Measurements from ENCODE around the gene SOX8.

DNA sequence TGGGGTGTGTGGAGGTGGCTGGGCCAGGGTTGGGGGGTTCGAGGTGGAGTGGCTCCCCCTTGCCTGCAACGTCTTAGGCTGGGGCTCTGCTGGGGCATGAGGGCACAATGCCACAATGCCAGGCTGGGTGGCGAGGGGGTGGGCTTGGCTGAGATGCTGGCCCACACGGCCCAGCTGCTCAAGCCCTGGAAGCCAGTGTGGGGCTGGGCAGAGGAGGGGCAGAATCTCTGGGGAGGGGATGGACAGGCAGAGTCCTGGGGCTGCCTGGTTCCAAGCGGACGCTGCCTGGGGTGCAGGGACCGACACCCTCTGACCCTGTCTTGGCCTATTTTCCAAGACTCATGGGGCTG, 53.5 kb downstream of the SOX8 start:
- TF ChIP-seq FOXA1 (IDR thresholded peaks at IDR 0.05) (no peak), HDGF (IDR thresholded peaks at IDR 0.05; ENCODE audit: borderline replicate concordance) (no peak), TARDBP (IDR thresholded peaks at IDR 0.05) (no peak), ARNT (IDR thresholded peaks at IDR 0.05) (no peak), BHLHE40 (IDR thresholded peaks at IDR 0.05; ENCODE audit: borderline replicate concordance) (no peak), CTBP1 (IDR thresholded peaks at IDR 0.05; ENCODE audit: borderline replicate concordance) (no peak), FOXM1 (IDR thresholded peaks at IDR 0.05; ENCODE audit: borderline replicate concordance) (no peak), LEF1 (IDR thresholded peaks at IDR 0.05; ENCODE audit: borderline replicate concordance) (no peak), SP1 (IDR thresholded peaks at IDR 0.05) (no peak), ELF4 (IDR thresholded peaks at IDR 0.05) (no peak), SUZ12 (IDR thresholded peaks at IDR 0.05) (no peak), NFRKB (IDR thresholded peaks at IDR 0.05) (no peak), L3MBTL2 (conservative IDR thresholded peaks at IDR 0.05) (no peak)
- TF ChIP-seq, protein P1, sequence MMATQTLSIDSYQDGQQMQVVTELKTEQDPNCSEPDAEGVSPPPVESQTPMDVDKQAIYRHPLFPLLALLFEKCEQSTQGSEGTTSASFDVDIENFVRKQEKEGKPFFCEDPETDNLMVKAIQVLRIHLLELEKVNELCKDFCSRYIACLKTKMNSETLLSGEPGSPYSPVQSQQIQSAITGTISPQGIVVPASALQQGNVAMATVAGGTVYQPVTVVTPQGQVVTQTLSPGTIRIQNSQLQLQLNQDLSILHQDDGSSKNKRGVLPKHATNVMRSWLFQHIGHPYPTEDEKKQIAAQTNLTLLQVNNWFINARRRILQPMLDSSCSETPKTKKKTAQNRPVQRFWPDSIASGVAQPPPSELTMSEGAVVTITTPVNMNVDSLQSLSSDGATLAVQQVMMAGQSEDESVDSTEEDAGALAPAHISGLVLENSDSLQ (IDR thresholded peaks at IDR 0.05) = no peak
